Measurements from ENCODE around the gene FXYD4.

FXYD4 gene

DNA sequence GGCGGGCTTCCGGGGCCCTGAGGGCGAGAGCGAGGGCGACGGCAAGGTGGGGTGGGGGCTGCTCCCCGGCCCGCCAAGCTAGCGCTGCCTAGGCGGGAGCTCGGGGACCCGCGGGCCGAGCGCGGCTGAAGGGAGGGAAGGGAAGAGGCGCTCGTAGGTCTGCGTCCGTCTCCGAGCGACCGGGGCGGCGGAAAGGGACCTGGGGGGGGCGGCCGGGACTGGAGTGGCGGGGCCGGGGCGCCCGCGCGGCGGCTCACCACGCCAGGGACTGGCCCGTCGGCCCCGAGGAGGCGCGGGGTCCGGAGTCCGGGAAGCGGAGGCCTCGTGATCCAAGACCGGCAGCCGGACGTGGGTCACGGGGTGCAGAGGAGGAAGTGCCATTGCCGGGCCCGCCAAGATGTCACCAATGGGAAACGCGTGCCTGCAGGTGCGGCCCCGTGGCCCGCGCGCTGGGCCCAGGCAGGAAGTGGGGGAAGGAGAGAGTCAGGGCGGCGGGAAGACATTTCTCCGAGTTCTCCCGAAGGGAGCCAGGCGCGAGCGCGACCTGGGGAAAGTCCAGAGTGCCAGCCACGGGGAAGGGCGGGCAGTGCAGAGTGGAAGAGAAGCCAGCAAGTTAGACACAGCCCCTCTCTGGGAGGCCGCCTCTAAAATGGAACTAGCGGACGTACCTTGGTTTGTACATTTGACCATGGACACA lies 25.6 kb downstream of the FXYD4 start:
- DNase-seq: peak; percentile 65

GRCh38 chr10:43398939-43399319 lies 27.5 kb downstream of the FXYD4 start:
- DNase-seq: no peak

DNA sequence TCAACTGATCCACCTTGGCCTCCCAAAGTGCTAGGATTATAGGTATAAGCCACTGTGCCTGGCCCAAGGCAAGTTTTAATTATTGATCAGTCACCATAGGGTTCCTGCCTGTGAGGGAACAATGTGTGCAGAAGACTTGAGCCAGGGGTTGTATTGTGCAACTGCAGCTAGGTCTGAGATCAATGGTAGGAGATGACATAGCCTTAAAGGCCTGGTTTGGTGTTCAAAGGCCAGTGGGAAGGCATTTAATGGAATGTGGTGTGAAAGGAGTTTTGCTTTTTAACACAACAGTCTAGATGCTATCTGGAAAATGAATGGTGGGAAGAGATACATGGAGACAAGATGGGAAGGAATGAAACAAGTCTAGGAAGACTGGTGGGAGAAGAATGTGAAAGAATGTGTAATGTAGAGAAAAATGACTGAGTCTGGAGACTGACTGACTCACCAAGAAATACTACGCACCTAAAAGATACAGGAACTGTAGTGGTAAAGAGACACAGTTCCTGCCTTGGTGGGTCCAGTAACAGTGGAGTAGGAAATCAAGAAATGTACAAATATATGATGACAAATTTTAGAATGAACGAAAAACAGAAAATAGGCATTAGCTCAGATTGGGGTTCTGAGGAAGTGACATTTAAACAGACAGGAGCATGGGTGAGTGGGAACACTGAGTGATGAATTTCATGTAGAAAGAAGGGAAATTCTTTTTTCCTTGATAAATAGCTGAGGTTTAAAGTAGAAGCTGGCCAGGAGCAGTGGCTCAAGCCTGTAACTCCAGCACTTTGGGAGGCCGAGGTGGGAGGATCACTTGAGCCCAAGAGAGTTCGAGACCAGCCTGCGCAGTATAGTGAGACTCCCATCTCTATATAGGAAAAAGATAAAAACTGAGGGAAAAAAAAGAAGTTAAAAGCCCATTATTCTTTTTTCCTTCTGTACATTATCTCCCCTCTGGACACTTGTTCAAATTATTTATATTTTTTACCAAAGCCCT lies 28.2 kb downstream of the FXYD4 start:
- peak; percentile 50 for DNase-seq

- no peak for DNase-seq
Measured at GRCh38 chr10:43401627-43402026, 30.2 kb downstream of the FXYD4 start.

GRCh38 chr10:43402176-43402575 lies 30.7 kb downstream of the FXYD4 start:
- no peak for DNase-seq

- DNase-seq: no peak
Measured at GRCh38 chr10:43402880-43403452, 31.5 kb downstream of the FXYD4 start.

GRCh38 chr10:43403911-43404703 lies 32.7 kb downstream of the FXYD4 start:
- no peak for DNase-seq

GRCh38 chr10:43404704-43405084 lies 33.3 kb downstream of the FXYD4 start:
- no peak for DNase-seq

- DNase-seq: peak; percentile 37
Measured at GRCh38 chr10:43407148-43407575, 35.7 kb downstream of the FXYD4 start.

DNA sequence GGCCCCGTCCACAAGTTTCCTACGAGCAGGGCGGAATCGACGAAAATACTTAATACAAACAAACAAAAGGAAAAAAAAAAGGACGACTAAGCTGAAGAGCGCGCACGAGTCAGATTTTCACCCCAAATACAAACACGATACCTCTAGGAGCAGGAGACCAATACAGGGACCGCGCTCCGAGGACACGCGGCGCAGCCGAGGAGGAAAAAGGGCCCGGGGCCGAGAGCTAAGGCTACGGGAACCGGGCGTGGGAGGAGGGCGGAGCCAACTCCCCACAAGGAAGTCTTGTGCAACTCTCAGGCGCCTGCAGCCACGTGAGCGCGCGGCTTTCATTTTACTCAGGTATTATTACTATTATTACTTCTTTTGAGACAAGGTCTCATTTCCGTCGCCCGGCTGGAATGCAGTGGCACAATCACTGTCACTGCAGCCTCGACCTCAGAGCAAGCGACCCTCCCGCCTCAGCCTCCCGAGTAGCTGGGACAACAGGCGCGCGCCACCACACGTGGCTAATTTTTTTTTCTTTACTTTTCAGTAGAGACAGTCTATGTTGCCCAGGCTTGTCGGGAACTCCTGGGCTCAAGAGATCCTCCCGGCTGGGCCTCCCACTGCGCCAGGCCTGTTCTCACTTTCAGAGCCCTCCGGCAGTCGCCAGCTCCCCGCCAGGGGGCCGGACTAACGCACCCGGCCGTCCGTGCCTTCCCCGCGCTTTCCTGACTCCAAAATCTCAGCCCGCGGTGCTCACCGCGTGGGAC lies 36.3 kb downstream of the FXYD4 start:
- peak; percentile 86 for DNase-seq

DNA sequence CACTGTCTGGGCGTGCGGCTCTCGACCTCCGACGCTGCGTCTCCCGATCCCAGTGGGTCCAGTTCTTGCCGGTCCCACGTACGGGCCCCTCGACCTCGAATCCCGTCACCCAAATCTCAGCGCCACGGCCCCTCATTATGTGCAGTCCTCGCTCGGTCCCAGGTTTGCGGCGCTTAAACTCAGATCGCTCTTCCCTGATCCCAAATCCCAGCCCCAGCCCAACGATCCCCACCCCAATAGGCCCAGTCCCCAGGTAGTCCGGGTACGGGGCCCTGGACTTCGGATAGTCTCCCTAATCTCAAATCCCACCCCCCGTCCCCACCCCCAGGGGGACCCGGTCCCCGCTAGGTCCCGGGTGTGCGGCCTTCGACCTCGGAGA lies 36.9 kb downstream of the FXYD4 start:
- DNase-seq: no peak

DNA sequence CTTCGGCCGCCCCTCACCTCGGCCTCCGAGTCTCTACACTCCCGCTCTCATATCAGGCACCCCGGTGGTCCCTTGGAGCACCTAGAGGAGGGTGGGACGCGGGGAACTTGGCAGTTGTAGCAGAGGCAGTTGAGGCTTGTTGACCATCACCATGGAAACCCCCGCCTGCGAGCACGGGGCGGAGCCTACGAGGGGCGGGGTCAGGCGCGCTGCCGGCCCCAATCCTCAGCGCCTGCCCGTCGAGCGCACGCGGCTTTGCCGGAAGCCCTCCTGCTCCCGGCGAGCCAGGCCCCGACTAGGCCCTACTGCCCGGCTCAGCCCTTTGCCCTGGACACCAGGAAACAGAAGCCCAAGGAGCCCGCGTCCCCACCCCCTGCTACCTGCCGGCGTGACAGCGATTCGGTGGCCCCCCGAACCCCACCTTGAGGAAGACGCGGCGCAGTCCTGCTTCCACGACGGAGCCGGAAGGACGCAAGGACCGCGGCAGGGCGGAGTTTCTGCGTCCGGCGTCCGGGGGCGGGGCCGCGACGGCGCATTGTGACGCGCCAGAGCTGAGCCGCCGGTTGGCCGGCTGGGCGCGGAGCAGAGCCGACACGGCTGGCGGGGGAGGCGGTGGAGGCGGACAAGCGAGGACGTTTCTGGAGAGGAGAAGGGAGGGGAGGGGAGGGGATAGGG lies 37.4 kb downstream of the FXYD4 start, which contains the start of gene HNRNPF:
HNRNPF (minus strand) TSS at position 477 of the 675 bp plus-strand sequence. CDS start 21,302 bp downstream, outside the sequence.
- peak; percentile 95 for DNase-seq

- no peak for DNase-seq
Measured at GRCh38 chr10:43409385-43410109, 38.1 kb downstream of the FXYD4 start.

GRCh38 chr10:43410345-43410744 lies 38.9 kb downstream of the FXYD4 start:
- no peak for DNase-seq

DNA sequence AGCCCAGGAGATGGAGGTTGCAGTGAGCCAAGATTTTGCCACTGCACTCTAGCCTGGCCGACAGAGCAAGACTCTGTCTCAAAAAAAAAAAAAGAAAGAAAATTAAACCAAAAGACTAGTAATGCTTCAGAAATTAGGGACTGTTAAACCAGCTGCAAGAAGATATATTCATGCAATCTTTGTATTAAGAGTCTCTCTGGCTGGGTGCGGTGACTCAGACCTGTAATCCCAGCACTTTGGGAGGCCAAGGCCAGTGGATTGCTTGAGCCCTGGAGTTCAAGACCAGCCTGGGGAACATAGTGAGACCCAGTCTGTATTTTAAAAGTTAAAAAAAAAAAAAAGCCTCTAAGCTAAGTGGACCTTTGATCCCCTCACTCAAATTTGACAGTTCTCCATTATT lies 40.1 kb downstream of the FXYD4 start:
- no peak for DNase-seq

DNA sequence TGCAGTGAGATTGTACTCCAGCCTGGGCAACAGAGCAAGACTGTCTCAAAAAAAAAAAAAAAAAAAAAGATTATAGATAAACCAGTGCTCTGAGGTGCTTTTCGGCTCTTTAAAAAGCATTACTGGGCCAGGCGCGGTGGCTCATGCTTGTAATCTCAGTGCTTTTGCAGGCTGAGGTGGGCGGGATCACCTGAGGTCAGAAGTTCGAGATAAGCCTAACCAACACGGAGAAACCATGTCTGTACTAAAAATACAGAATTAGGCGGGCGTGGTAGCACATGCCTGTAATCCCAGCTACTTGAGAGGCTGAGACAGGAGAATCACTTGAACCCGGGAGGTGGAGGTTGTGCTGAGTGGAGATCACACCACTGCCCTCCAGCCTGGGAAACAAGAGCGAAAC lies 44.1 kb downstream of the FXYD4 start:
- DNase-seq: no peak

GRCh38 chr10:43417950-43418768 lies 46.7 kb downstream of the FXYD4 start:
- DNase-seq: no peak

DNA sequence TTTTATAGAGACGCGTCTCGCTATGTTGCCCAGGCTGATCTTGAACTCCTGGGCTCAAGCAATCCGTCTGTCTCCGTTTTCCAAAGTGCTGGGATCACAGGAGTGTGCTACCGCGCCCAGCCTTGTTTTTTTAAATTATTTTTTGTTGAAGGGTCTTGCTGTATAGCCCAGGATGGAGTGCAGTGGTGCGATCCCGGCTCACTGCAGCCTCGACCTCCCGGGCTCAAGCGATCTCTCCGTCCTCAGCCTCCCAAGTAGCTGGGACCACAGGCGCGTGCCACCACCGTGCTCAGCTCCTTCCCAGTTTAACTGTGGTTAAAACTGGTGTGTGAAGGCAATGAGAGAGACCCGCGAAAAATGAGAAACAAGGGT lies 48.5 kb downstream of the FXYD4 start:
- DNase-seq: no peak

GRCh38 chr10:43420369-43421200 lies 49.1 kb downstream of the FXYD4 start:
- peak; percentile 86 for DNase-seq

All from fibroblast of upper back skin (primary cell).